Activated CD4-positive, alpha-beta T cell treated with anti-CD3 and anti-CD28 coated beads, Interleukin-2, amount 10 ng/mL, durations not matched to agents 24 days and 14 days (primary cell): ENCODE results near the gene NUTM2E. TPM values are rescaled to one million over a fixed set of nuclear protein-coding genes. Genes with fewer than 3 reads are reported as not detected.
"Not testable (repeated sequence)": the region's sequence is repeated elsewhere in the genome, so short reads cannot be mapped to it uniquely, and the experiment has no call there.

Experiments used
- DNase-seq: peaks from one replicate; pipeline ENCODE4 v3.0.0; 2022
- H3K27ac Mint-ChIP-seq: one replicate; pipeline ENCODE4 v1.8.0; 2022; ENCODE audit warnings: mild to moderate bottlenecking, mixed read lengths
- H3K27me3 Mint-ChIP-seq: one replicate; pipeline ENCODE4 v1.8.0; 2022; ENCODE audit warnings: mixed read lengths
- H3K36me3 Mint-ChIP-seq: one replicate; pipeline ENCODE4 v1.8.0; 2022; ENCODE audit warnings: low read depth, mild to moderate bottlenecking, mixed read lengths
- H3K4me1 Mint-ChIP-seq: one replicate; pipeline ENCODE4 v1.8.0; 2021; ENCODE audit warnings: mixed read lengths
- H3K4me3 Mint-ChIP-seq: one replicate; pipeline ENCODE4 v1.8.0; 2022; ENCODE audit warnings: mild to moderate bottlenecking, moderate library complexity, mixed read lengths
- H3K9me3 Mint-ChIP-seq: one replicate; pipeline ENCODE4 v1.8.0; 2021; ENCODE audit warnings: mixed read lengths
- intact Hi-C: fragments of 100-400 bp; cut with micrococcal nuclease; formaldehyde crosslinking; loops from one replicate; pipeline ENCODE4 v1.15.1; 2023
- total RNA-seq: library from RNA; stranded (reverse); gene quantifications from 2 replicates; pipeline ENCODE4 v1.2.3, GENCODE V29; 2022

Gene NUTM2E
- total RNA-seq, 1 donor from 2014 or later = 0.19 TPM

GRCh38 chr10:79826131-79826495, 426 bp upstream of the NUTM2E start:
- DNase-seq, H3K9me3 Mint-ChIP-seq, intact Hi-C loops, H3K27me3 Mint-ChIP-seq, H3K36me3 Mint-ChIP-seq: not testable (repeated sequence)
- Mint-ChIP-seq H3K4me1 (peaks cover 22% of the 10 kb centered on the region), H3K4me3 (peak overlapping the region; percentile 85), H3K27ac (peak overlapping the region; percentile 62)

GRCh38 chr10:79833833-79834232, 7.3 kb downstream of the NUTM2E start:
- not testable (repeated sequence) for H3K9me3 Mint-ChIP-seq, H3K27ac Mint-ChIP-seq, H3K4me3 Mint-ChIP-seq

GRCh38 chr10:79835891-79836290, 9.4 kb downstream of the NUTM2E start:
- H3K27me3 Mint-ChIP-seq, H3K4me1 Mint-ChIP-seq, intact Hi-C loops, DNase-seq, H3K27ac Mint-ChIP-seq, H3K36me3 Mint-ChIP-seq, H3K9me3 Mint-ChIP-seq, H3K4me3 Mint-ChIP-seq: not testable (repeated sequence)

More at GRCh38 chr10:79833833-79834232, 7.3 kb downstream of the NUTM2E start:
- DNase-seq, H3K27me3 Mint-ChIP-seq, H3K4me1 Mint-ChIP-seq, intact Hi-C loops, H3K36me3 Mint-ChIP-seq: not testable (repeated sequence)

- H3K27ac Mint-ChIP-seq, intact Hi-C loops, H3K9me3 Mint-ChIP-seq, H3K4me3 Mint-ChIP-seq, DNase-seq, H3K36me3 Mint-ChIP-seq, H3K4me1 Mint-ChIP-seq, H3K27me3 Mint-ChIP-seq: not testable (repeated sequence)
Observed at GRCh38 chr10:79836891-79837290, 10.4 kb downstream of the NUTM2E start.

- DNase-seq, H3K4me1 Mint-ChIP-seq, H3K36me3 Mint-ChIP-seq, H3K9me3 Mint-ChIP-seq, H3K27me3 Mint-ChIP-seq, intact Hi-C loops, H3K4me3 Mint-ChIP-seq, H3K27ac Mint-ChIP-seq: not testable (repeated sequence)
Observed at GRCh38 chr10:79838441-79838840, 11.9 kb downstream of the NUTM2E start.

- H3K4me1 Mint-ChIP-seq, H3K9me3 Mint-ChIP-seq, DNase-seq, H3K27ac Mint-ChIP-seq, H3K36me3 Mint-ChIP-seq, intact Hi-C loops, H3K27me3 Mint-ChIP-seq, H3K4me3 Mint-ChIP-seq: not testable (repeated sequence)
Observed at GRCh38 chr10:79853191-79853854, 26.8 kb downstream of the NUTM2E start.

- H3K27ac Mint-ChIP-seq, H3K4me3 Mint-ChIP-seq, H3K36me3 Mint-ChIP-seq: not testable (repeated sequence)
Observed at GRCh38 chr10:79862269-79862668, 35.7 kb downstream of the NUTM2E start.

GRCh38 chr10:79862803-79863202, 36.3 kb downstream of the NUTM2E start:
- H3K36me3 Mint-ChIP-seq, H3K4me3 Mint-ChIP-seq, H3K27ac Mint-ChIP-seq, H3K27me3 Mint-ChIP-seq, DNase-seq, H3K9me3 Mint-ChIP-seq, intact Hi-C loops, H3K4me1 Mint-ChIP-seq: not testable (repeated sequence)

More at GRCh38 chr10:79862269-79862668, 35.7 kb downstream of the NUTM2E start:
- H3K4me1 Mint-ChIP-seq, H3K27me3 Mint-ChIP-seq, H3K9me3 Mint-ChIP-seq, intact Hi-C loops, DNase-seq: not testable (repeated sequence)

- not testable (repeated sequence) for H3K27me3 Mint-ChIP-seq
Observed at GRCh38 chr10:79866903-79867551, 40.5 kb downstream of the NUTM2E start.

GRCh38 chr10:79868023-79868422, 41.5 kb downstream of the NUTM2E start:
- H3K27ac Mint-ChIP-seq, H3K9me3 Mint-ChIP-seq, H3K36me3 Mint-ChIP-seq, DNase-seq, H3K4me3 Mint-ChIP-seq, intact Hi-C loops, H3K27me3 Mint-ChIP-seq, H3K4me1 Mint-ChIP-seq: not testable (repeated sequence)

More at GRCh38 chr10:79866903-79867551, 40.5 kb downstream of the NUTM2E start:
- H3K9me3 Mint-ChIP-seq, H3K36me3 Mint-ChIP-seq, H3K4me1 Mint-ChIP-seq, intact Hi-C loops, DNase-seq, H3K4me3 Mint-ChIP-seq, H3K27ac Mint-ChIP-seq: not testable (repeated sequence)

GRCh38 chr10:79869439-79870097, 43.0 kb downstream of the NUTM2E start:
- intact Hi-C loops, H3K4me3 Mint-ChIP-seq, DNase-seq, H3K9me3 Mint-ChIP-seq, H3K27me3 Mint-ChIP-seq, H3K4me1 Mint-ChIP-seq, H3K36me3 Mint-ChIP-seq: not testable (repeated sequence)
- H3K27ac Mint-ChIP-seq = peak overlapping the region; percentile 28

- intact Hi-C loops, H3K36me3 Mint-ChIP-seq, H3K27me3 Mint-ChIP-seq, H3K9me3 Mint-ChIP-seq, H3K27ac Mint-ChIP-seq, DNase-seq, H3K4me3 Mint-ChIP-seq, H3K4me1 Mint-ChIP-seq: not testable (repeated sequence)
Observed at GRCh38 chr10:79871729-79872128, 45.2 kb downstream of the NUTM2E start.
